Activated T-helper 17 cell treated with anti-CD3 and anti-CD28 coated beads, Interleukin-2, amount 50 U/mL, for 72 hours (primary cell): Measurements from ENCODE around the gene GRAMD1B. TPM values are rescaled to one million over a fixed set of nuclear protein-coding genes. Genes with fewer than 3 reads are reported as not detected.

ENCODE experiments used
- ATAC-seq: fragments of 150-1000 bp; cut with Tn5 transposase; replicated peaks from 2 replicates; pipeline ENCODE4 v1.10.0; 2021; ENCODE audit warnings: mild to moderate bottlenecking, moderate library complexity
- H3K27ac Mint-ChIP-seq: one replicate; pipeline ENCODE4 v1.8.0; 2022; ENCODE audit warnings: mixed read lengths
- H3K27me3 Mint-ChIP-seq: one replicate; pipeline ENCODE4 v1.8.0; 2022; ENCODE audit warnings: mixed read lengths
- H3K36me3 Mint-ChIP-seq: one replicate; pipeline ENCODE4 v1.8.0; 2022; ENCODE audit warnings: low read depth, mild to moderate bottlenecking, mixed read lengths
- H3K4me1 Mint-ChIP-seq: one replicate; pipeline ENCODE4 v1.8.0; 2022; ENCODE audit warnings: mixed read lengths
- H3K4me3 Mint-ChIP-seq: one replicate; pipeline ENCODE4 v1.8.0; 2022; ENCODE audit warnings: mild to moderate bottlenecking, mixed read lengths
- H3K9me3 Mint-ChIP-seq: one replicate; pipeline ENCODE4 v1.8.0; 2022; ENCODE audit warnings: mixed read lengths
- total RNA-seq, 2 donors: library from RNA; stranded (reverse); gene quantifications; one replicate each; pipeline ENCODE4 v1.2.3, GENCODE V29; 2022

The GRAMD1B gene
- total RNA-seq, 2 donors from 2014 or later = 41.7 to 78.3 TPM

DNA sequence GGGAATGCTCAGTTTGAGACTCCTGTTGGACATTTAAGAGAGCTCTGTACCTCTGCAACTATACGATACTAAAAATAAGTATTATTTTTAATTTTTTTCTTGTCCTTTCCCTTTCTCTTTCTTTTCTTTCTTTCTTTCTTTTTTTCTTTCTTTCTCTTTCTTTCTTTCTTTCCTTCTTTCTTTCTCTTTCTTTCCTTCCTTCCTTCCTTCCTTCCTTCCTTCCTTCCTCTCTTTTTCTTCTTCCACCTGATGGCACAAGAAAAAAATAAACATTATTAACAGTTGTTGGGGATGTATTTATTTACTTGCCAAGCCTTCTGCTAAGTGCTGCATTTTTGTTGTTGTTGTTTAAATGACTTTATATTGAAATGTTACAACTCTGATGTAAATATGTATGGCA lies 39.5 kb downstream of the GRAMD1B start:
- no peaks in the 10 kb centered on the region for H3K27me3 Mint-ChIP-seq
- H3K4me1 Mint-ChIP-seq = peaks cover 25% of the 10 kb centered on the region
- no peak overlapping the region for H3K27ac Mint-ChIP-seq
- no peaks in the 10 kb centered on the region for H3K9me3 Mint-ChIP-seq
- H3K4me3 Mint-ChIP-seq = no peak overlapping the region
- H3K36me3 Mint-ChIP-seq = peaks cover 9% of the 10 kb centered on the region
- ATAC-seq = no peak

GRCh38 chr11:123470842-123471241 lies 40.8 kb downstream of the GRAMD1B start:
- peaks cover 16% of the 10 kb centered on the region for H3K4me1 Mint-ChIP-seq
- peaks cover 9% of the 10 kb centered on the region for H3K36me3 Mint-ChIP-seq
- H3K9me3 Mint-ChIP-seq = no peaks in the 10 kb centered on the region
- H3K4me3 Mint-ChIP-seq = no peak overlapping the region
- H3K27me3 Mint-ChIP-seq = no peaks in the 10 kb centered on the region
- H3K27ac Mint-ChIP-seq = peak overlapping the region; percentile 47
- no peak for ATAC-seq

DNA sequence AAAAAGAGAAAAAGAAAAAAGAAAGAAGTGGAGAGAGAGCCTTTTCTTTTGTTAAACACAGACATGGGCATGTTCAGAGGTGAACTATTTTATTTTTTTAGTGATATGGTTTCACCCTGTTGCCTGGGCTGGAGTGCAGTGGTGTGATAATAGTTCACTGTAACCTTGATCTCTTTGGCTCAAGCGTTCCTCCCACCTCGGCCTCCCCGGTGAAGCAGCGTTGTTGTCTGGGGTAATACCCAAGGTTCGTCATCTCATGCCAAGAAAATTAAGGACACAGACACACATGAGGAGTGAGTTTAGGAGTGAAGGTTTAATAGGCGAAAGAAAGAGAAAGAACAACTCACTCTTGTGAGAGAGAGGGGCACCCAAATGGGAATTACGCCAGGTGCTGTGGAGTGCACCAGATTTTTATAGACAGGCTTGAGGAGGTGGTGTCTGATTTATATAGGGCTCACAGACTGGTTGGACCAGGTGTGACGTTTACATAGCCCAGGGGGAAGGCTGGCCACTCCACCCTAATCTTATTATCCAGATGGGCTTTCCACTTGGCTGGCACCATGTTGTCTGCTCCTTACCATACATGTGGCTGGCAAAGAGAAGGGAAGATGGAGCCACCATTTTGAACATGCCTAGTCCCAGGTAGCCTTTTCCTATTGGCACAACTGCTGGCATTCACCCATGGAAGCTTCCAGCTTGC lies 42.3 kb downstream of the GRAMD1B start:
- no peak overlapping the region for H3K4me3 Mint-ChIP-seq
- H3K36me3 Mint-ChIP-seq = peaks cover 9% of the 10 kb centered on the region
- no peak for ATAC-seq
- no peaks in the 10 kb centered on the region for H3K9me3 Mint-ChIP-seq
- H3K4me1 Mint-ChIP-seq = peaks cover 9% of the 10 kb centered on the region
- no peaks in the 10 kb centered on the region for H3K27me3 Mint-ChIP-seq
- peak overlapping the region; percentile 24 for H3K27ac Mint-ChIP-seq

DNA sequence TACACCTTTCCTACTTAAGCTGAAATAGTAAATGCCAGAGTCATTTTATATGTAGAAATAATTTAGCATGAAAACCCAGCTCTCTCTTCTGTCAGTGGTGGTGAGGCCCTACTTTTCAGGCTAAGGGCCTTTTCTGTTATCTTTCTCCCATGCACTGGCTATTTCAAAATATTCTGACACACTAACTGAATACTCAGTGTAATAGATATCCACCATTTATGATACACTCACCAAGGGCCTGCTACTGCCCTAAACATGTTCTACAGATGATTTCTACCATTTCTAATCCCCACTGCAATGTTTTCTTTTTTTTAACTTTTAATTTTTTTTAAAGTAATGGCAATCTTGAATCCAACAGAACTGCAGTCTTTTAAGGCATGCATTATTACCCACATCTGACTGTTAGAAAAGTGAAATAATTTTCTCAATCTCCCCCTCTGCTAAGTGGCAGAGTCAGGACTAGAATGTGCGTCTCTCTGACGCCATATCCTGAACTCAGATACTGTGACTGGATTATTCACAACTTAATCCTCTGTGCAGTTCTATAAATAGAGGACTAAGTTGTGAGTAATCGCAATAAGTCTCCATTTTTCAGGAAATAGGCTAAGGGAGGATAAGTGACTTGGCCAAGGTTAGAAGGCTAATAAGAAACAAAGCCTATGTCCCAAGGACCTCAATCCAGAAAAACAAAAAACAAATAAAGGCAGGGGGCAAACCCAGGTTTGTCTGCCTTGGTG lies 44.0 kb downstream of the GRAMD1B start:
- Mint-ChIP-seq H3K4me1 (peaks cover 19% of the 10 kb centered on the region), H3K27me3 (no peaks in the 10 kb centered on the region), H3K36me3 (peaks cover 16% of the 10 kb centered on the region), H3K4me3 (no peak overlapping the region), H3K27ac (peak overlapping the region; percentile 31), H3K9me3 (no peaks in the 10 kb centered on the region)
- no peak for ATAC-seq

GRCh38 chr11:123474994-123475393 lies 44.9 kb downstream of the GRAMD1B start:
- H3K27ac Mint-ChIP-seq = no peak overlapping the region
- no peaks in the 10 kb centered on the region for H3K27me3 Mint-ChIP-seq
- H3K4me1 Mint-ChIP-seq = peaks cover 18% of the 10 kb centered on the region
- H3K36me3 Mint-ChIP-seq = peaks cover 16% of the 10 kb centered on the region
- no peak for ATAC-seq
- H3K4me3 Mint-ChIP-seq = no peak overlapping the region
- no peaks in the 10 kb centered on the region for H3K9me3 Mint-ChIP-seq

- H3K36me3 Mint-ChIP-seq = peaks cover 21% of the 10 kb centered on the region
- peaks cover 20% of the 10 kb centered on the region for H3K4me1 Mint-ChIP-seq
- no peaks in the 10 kb centered on the region for H3K27me3 Mint-ChIP-seq
- H3K9me3 Mint-ChIP-seq = no peaks in the 10 kb centered on the region
- no peak for ATAC-seq
- H3K27ac Mint-ChIP-seq = peak overlapping the region; percentile 10
- no peak overlapping the region for H3K4me3 Mint-ChIP-seq
Measured at GRCh38 chr11:123475469-123475868, 45.4 kb downstream of the GRAMD1B start.

- no peak for ATAC-seq
- Mint-ChIP-seq H3K4me3 (no peak overlapping the region), H3K4me1 (peaks cover 26% of the 10 kb centered on the region), H3K27ac (no peak overlapping the region), H3K9me3 (no peaks in the 10 kb centered on the region), H3K27me3 (no peaks in the 10 kb centered on the region), H3K36me3 (peaks cover 39% of the 10 kb centered on the region)
Measured at GRCh38 chr11:123477205-123477907, 47.3 kb downstream of the GRAMD1B start.

DNA sequence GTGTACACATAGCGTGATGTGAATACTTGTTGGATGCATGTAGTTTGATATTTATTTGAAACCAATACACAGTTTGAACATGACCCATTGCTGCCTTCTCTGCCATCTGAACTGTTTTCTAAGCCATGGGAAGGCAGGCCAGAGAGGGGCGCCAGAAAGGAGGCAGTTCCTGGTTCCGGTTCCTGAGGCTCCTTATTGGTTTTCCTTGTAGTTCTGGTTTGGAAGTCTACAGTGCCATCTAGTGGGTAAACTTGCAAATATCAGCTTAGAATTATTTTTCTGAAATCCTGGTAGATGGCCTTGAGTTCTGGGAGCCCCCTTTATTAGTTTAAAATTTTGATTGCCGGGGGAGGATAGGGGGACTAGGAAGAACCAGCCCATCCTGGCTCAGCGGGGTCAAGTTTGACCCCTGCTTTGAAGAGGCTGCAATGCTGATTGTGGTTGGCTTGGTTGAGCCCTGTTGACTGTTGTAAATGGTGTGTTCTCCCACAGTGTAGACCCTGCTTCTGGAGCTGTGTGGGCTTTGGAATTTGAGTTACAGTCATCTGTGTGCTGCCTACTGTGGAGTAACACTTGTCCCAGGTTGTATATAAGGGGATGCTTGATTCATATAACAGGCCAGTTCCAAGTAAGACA lies 48.4 kb downstream of the GRAMD1B start:
- H3K27me3 Mint-ChIP-seq = no peaks in the 10 kb centered on the region
- H3K4me3 Mint-ChIP-seq = peak overlapping the region; percentile 76
- peak overlapping the region; percentile 91 for H3K27ac Mint-ChIP-seq
- ATAC-seq = peak; percentile 25
- H3K36me3 Mint-ChIP-seq = peaks cover 47% of the 10 kb centered on the region
- H3K4me1 Mint-ChIP-seq = peaks cover 26% of the 10 kb centered on the region
- H3K9me3 Mint-ChIP-seq = no peaks in the 10 kb centered on the region

DNA sequence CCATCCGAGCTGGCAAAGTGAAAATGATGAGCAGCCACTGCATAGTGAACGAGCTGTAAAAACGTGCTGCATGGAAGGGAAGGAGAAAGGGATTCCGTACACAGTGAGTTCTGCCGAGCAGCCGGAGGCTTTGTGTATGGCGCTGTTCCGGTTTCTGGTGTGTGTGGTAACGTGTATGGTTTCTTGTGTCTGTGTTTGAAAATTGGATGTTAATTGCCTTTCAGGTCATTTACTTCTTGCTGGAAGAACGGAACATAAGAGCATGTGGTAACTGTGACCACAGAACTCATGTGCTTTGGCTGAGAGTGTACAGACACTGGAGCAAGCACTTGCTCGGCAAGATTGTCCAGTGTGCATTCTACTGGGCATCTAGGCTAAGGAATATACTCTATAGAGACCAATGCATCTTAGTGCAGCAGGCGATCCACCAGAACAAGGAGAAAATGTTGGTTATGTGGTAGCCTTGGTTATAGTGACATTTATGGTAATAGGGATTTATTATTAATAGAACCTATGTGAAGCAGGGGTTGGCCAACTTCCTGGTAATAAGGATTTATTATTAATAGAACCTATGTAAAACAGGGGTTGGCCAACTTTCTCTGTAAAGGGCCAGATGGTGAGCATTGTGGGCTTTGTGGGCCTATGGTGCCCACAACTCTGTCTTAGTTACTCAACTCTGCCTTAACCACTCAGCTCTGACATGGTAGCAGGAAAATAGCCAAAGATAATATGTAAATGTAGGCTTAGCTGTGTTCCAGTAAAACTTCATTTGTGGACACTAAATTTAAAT lies 49.2 kb downstream of the GRAMD1B start:
- ATAC-seq = peak; percentile 60
- H3K27ac Mint-ChIP-seq = peak overlapping the region; percentile 91
- H3K4me3 Mint-ChIP-seq = peak overlapping the region; percentile 76
- H3K36me3 Mint-ChIP-seq = peaks cover 49% of the 10 kb centered on the region
- H3K4me1 Mint-ChIP-seq = peaks cover 26% of the 10 kb centered on the region
- H3K9me3 Mint-ChIP-seq = no peaks in the 10 kb centered on the region
- H3K27me3 Mint-ChIP-seq = no peaks in the 10 kb centered on the region

- no peaks in the 10 kb centered on the region for H3K27me3 Mint-ChIP-seq
- H3K36me3 Mint-ChIP-seq = peaks cover 60% of the 10 kb centered on the region
- no peak for ATAC-seq
- peak overlapping the region; percentile 25 for H3K4me3 Mint-ChIP-seq
- H3K27ac Mint-ChIP-seq = peak overlapping the region; percentile 73
- peaks cover 26% of the 10 kb centered on the region for H3K4me1 Mint-ChIP-seq
- H3K9me3 Mint-ChIP-seq = no peaks in the 10 kb centered on the region
Measured at GRCh38 chr11:123480290-123480815, 50.3 kb downstream of the GRAMD1B start.

- peaks cover 65% of the 10 kb centered on the region for H3K36me3 Mint-ChIP-seq
- H3K9me3 Mint-ChIP-seq = no peaks in the 10 kb centered on the region
- peaks cover 26% of the 10 kb centered on the region for H3K4me1 Mint-ChIP-seq
- no peak overlapping the region for H3K4me3 Mint-ChIP-seq
- H3K27ac Mint-ChIP-seq = peak overlapping the region; percentile 73
- ATAC-seq = no peak
- no peaks in the 10 kb centered on the region for H3K27me3 Mint-ChIP-seq
Measured at GRCh38 chr11:123480882-123481281, 50.8 kb downstream of the GRAMD1B start.

DNA sequence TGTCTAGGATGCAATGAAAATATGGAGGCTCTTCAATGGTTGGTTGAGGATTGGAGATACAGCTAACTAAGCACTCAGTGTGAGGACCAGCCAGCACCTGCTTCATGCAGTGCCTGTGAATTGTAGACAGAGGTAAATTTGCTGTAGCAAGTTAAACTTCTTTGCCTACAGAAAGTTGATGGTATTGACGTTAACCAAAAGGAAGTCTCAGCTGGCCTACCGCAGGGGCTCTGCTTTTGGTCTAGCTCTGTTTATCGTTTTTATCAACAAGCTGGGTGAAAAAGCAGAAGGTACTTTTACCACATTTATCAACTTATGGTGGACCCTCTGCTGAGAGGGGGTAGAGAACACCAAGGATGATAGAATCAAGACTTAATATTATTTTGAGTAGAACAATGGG lies 51.6 kb downstream of the GRAMD1B start:
- H3K4me1 Mint-ChIP-seq = peaks cover 26% of the 10 kb centered on the region
- no peak overlapping the region for H3K4me3 Mint-ChIP-seq

DNA sequence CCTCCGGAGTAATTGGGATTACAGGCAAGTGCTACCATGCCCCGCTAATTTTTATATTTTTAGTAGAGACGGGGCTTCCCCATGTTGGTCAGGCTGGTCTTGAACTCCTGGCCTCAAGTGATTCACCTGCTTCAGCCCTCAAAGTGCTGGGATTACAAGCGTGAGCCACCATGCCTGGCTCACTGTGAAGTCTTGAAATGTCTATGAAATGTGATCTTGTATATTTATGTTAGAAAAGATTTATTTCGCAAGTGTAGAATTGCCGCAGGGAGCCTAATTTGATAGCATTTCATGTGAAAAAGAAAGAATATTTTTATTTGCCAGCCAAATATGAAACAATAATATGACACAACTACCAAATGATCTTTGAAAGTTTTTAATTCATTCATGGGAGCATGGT lies 52.1 kb downstream of the GRAMD1B start:
- peaks cover 26% of the 10 kb centered on the region for H3K4me1 Mint-ChIP-seq
- H3K36me3 Mint-ChIP-seq = peaks cover 70% of the 10 kb centered on the region

More for the DNA sequence above, 51.6 kb downstream of the GRAMD1B start:
- H3K9me3 Mint-ChIP-seq = no peaks in the 10 kb centered on the region
- no peak for ATAC-seq
- H3K27ac Mint-ChIP-seq = no peak overlapping the region
- peaks cover 70% of the 10 kb centered on the region for H3K36me3 Mint-ChIP-seq
- H3K27me3 Mint-ChIP-seq = no peaks in the 10 kb centered on the region

More for the DNA sequence above, 52.1 kb downstream of the GRAMD1B start:
- H3K27ac Mint-ChIP-seq = no peak overlapping the region
- ATAC-seq = no peak
- no peak overlapping the region for H3K4me3 Mint-ChIP-seq
- H3K9me3 Mint-ChIP-seq = no peaks in the 10 kb centered on the region
- H3K27me3 Mint-ChIP-seq = no peaks in the 10 kb centered on the region
